ENCODE data around the gene PPP6R2.

DNA sequence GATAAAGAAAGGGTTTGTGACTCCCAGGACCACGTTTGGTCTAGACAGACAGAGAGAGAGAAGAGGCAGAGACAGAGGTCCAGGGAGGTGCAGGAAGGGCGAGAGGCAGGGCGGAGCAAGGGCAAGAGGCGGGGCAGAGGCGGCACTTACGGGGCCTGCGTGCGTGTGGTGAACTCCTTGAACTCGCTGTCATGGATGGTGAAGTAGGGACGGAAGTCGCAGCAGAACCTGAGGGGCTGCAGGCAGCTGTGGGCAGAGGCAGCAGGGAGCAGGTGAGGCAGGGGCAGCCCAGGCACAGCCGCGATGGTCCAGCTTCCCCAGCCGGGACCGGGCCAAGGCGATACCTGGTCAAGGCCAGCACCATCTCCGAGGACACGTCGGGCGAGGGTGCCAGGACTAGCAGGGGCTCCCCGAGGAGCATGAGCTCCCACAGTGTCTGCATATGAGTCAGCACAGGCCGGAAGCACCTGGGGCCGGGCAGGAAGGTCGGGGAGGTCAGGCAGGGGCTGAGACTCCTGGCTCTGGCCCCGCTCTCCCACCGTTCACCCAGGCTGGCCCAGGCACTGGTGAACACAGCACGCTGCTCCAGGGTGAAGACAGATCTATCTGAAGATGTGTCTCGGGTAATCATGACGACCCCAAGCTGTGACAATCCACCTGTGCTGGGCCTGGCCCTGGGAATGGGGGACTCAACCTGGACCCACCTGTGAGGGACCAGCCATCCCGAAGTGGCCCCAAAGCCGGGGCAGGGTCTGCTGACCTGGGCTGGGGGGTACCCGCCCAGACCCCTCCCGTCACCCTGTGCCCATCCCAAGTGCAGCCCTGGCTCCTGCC is 28.5 kb upstream of the PPP6R2 start:
- TF ChIP-seq CTCF (conservative IDR thresholded peaks at IDR 0.05 in 1 of 2, IDR thresholded peaks at IDR 0.05 in 1 of 2; ENCODE audit: extremely low read depth in 1 of 2, insufficient read depth in 1 of 2, low read depth in 1 of 2, low read length in 2 of 2) (no peak), EZH2 (IDR thresholded peaks at IDR 0.05; ENCODE audit: borderline replicate concordance, low read length) (no peak)
